Prostate gland (tissue), 2 donors: Measurements from ENCODE around the gene GOLGA5.
A peak's percentile ranks its signal among the peaks of the same experiment; 100 is the strongest.

Experiments used
- POLR2A ChIP-seq: fragments of 450-650 bp; IDR thresholded peaks from one replicate; pipeline ENCODE4 v1.6.1; 2016; ENCODE audit warnings: antibody characterized with exemption, mild to moderate bottlenecking
- TF ChIP-seq, protein P1 (sequence below), 4 experiments: fragments of 200-600 bp in 2 of 4; fragments of 450-650 bp in 2 of 4; sonication (generic) in 2 of 4; IDR thresholded peaks; 1 replicate in 3 of 4; 2 replicates in 1 of 4; pipeline ENCODE4 v1.5.1; 2016 to 2019; ENCODE audit warnings: antibody characterized with exemption in 4 of 4, mild to moderate bottlenecking in 2 of 4, moderate library complexity in 2 of 4

DNA sequence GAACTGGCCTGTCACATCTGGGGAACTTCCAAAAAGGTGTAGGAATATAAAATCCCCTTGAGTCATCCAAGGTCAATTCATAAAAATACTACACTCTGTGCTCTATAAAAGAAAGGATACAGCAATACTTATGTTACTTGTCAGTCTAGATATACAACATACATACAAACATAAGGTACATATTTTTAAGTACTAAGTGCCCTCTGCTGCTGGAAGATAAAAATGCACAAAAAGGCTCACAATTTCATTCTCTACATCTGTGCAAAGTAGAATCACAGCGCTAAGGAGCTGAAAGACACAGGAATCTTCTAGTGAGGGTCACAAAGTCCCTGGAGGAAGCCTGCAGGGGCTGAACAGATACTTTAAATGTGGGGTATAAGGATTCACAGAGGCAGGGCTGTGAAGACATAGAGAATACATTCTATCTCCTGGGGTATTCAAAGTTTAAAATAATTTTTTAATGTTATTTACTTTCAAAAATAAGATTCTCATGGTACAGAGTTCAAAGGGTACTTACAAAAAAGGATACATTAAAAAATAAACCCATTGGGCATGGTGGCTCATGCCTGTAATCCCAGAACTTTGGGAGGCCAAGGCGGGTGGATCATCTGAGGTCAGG is 10.2 kb upstream of the GOLGA5 start:
- TF ChIP-seq, protein P1, sequence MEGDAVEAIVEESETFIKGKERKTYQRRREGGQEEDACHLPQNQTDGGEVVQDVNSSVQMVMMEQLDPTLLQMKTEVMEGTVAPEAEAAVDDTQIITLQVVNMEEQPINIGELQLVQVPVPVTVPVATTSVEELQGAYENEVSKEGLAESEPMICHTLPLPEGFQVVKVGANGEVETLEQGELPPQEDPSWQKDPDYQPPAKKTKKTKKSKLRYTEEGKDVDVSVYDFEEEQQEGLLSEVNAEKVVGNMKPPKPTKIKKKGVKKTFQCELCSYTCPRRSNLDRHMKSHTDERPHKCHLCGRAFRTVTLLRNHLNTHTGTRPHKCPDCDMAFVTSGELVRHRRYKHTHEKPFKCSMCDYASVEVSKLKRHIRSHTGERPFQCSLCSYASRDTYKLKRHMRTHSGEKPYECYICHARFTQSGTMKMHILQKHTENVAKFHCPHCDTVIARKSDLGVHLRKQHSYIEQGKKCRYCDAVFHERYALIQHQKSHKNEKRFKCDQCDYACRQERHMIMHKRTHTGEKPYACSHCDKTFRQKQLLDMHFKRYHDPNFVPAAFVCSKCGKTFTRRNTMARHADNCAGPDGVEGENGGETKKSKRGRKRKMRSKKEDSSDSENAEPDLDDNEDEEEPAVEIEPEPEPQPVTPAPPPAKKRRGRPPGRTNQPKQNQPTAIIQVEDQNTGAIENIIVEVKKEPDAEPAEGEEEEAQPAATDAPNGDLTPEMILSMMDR (IDR thresholded peaks at IDR 0.05), result peak in 3 of 4 experiments; percentile 76 to 86 (median 80)
- no peak for TF ChIP-seq POLR2A
